ENCODE data around the gene GNG3. TPM values are rescaled to one million over a fixed set of nuclear protein-coding genes. Genes with fewer than 3 reads are reported as not detected.

The GNG3 gene
- total RNA-seq, 1 donor from 2014 or later: not detected

DNA sequence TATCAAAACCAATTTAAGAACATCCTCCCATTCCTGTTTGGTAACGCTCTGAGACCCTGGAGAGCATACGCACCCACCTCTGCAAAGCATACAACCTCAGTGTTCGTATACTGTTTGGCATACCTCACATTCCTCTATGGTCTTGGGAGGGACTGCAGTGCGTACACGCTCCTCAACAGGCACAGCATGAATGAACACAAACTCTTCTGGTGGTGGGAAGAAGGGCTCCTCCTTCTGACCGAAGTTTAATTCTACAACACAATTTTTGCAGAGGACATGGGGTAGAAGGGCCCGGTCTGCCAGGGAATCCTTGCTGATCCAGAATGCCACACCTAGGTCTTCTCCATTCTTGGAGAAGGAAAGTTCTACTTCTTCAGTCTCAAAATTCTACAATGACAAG lies 14.5 kb downstream of the GNG3 start:
- Histone ChIP-seq H3K27me3 (ENCODE audit: insufficient read depth, low read length) (no peaks in the 10 kb centered on the region), H3K4me1 (ENCODE audit: insufficient read depth, low read length) (peaks cover 11% of the 10 kb centered on the region), H3K4me3 (ENCODE audit: insufficient read depth, low read depth, low read length) (no peak overlapping the region), H3K27ac (ENCODE audit: low read depth, low read length) (no peak overlapping the region), H3K4me2 (ENCODE audit: low read length) (no peak overlapping the region), H3K9me3 (ENCODE audit: insufficient read depth, low read depth, low read length) (no peaks in the 10 kb centered on the region), H2AFZ (ENCODE audit: low read depth, low read length) (no peak overlapping the region), H3K79me2 (ENCODE audit: insufficient read depth, low read length) (peaks cover 90% of the 10 kb centered on the region), H4K20me1 (ENCODE audit: insufficient read depth, low read length) (peaks cover 78% of the 10 kb centered on the region), H3K9ac (ENCODE audit: low read length) (no peak overlapping the region), H3K36me3 (ENCODE audit: insufficient read depth, low read length) (peaks cover 63% of the 10 kb centered on the region)
- H3K9me3 Mint-ChIP-seq (ENCODE audit: unreplicated experiment): no peaks in the 10 kb centered on the region
- peaks cover 21% of the 10 kb centered on the region for H3K4me1 Mint-ChIP-seq (ENCODE audit: low read depth, unreplicated experiment)
- DNase-seq (ENCODE audit: low read depth) (no peak), FAIRE-seq (no peak)
- peak overlapping the region; percentile 68 for H3K27ac Mint-ChIP-seq (ENCODE audit: unreplicated experiment)
- H3K4me3 Mint-ChIP-seq (ENCODE audit: unreplicated experiment): peak overlapping the region; percentile 73
- TF ChIP-seq CTCF (IDR thresholded peaks at IDR 0.05; ENCODE audit: insufficient read depth, low read depth, low read length): no peak
- TF ChIP-seq EZH2 (IDR thresholded peaks at IDR 0.05; ENCODE audit: insufficient read depth, low read length): no peak
- H3K36me3 Mint-ChIP-seq (ENCODE audit: low read depth, unreplicated experiment): peaks cover 36% of the 10 kb centered on the region
- no peaks in the 10 kb centered on the region for H3K27me3 Mint-ChIP-seq (ENCODE audit: low read depth, unreplicated experiment)

DNA sequence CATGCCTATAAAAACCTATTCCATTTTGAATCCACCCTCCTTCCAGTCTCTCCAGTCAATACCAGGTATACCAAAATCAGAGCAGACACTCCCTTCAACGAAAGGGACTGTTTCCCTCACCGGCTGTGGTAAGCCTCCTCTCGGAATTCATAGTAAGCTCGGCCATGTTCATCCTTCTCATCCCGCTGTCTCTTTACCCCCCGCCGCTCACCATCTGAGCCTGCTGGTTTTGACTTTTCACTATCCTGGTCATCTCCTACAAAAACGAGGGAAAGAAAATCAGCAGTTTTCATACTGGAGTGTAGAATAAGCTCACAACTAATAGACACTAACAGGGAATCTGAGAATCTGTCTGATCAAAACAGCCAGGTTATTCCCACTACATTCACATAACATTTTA lies 16.7 kb downstream of the GNG3 start:
- Histone ChIP-seq H3K36me3 (ENCODE audit: insufficient read depth, low read length) (peaks cover 44% of the 10 kb centered on the region), H3K27me3 (ENCODE audit: insufficient read depth, low read length) (no peaks in the 10 kb centered on the region), H3K27ac (ENCODE audit: low read depth, low read length) (no peak overlapping the region), H3K4me1 (ENCODE audit: insufficient read depth, low read length) (peaks cover 11% of the 10 kb centered on the region), H2AFZ (ENCODE audit: low read depth, low read length) (no peak overlapping the region), H3K9ac (ENCODE audit: low read length) (peak overlapping the region; percentile 93), H3K9me3 (ENCODE audit: insufficient read depth, low read depth, low read length) (no peaks in the 10 kb centered on the region), H3K4me2 (ENCODE audit: low read length) (peak overlapping the region; percentile 98), H4K20me1 (ENCODE audit: insufficient read depth, low read length) (peaks cover 68% of the 10 kb centered on the region), H3K79me2 (ENCODE audit: insufficient read depth, low read length) (peaks cover 81% of the 10 kb centered on the region), H3K4me3 (ENCODE audit: insufficient read depth, low read depth, low read length) (peak overlapping the region; percentile 90)
- Mint-ChIP-seq H3K27ac (ENCODE audit: unreplicated experiment) (peak overlapping the region; percentile 54), H3K36me3 (ENCODE audit: low read depth, unreplicated experiment) (peaks cover 28% of the 10 kb centered on the region), H3K9me3 (ENCODE audit: unreplicated experiment) (no peaks in the 10 kb centered on the region), H3K27me3 (ENCODE audit: low read depth, unreplicated experiment) (no peaks in the 10 kb centered on the region), H3K4me3 (ENCODE audit: unreplicated experiment) (peak overlapping the region; percentile 93), H3K4me1 (ENCODE audit: low read depth, unreplicated experiment) (peaks cover 21% of the 10 kb centered on the region)
- FAIRE-seq (no peak), DNase-seq (ENCODE audit: low read depth) (no peak)
- TF ChIP-seq CTCF (IDR thresholded peaks at IDR 0.05; ENCODE audit: insufficient read depth, low read depth, low read length): no peak
- no peak for TF ChIP-seq EZH2 (IDR thresholded peaks at IDR 0.05; ENCODE audit: insufficient read depth, low read length)

- Histone ChIP-seq H3K27ac (ENCODE audit: low read depth, low read length) (peak overlapping the region; percentile 95), H4K20me1 (ENCODE audit: insufficient read depth, low read length) (peaks cover 59% of the 10 kb centered on the region), H3K4me3 (ENCODE audit: insufficient read depth, low read depth, low read length) (peak overlapping the region; percentile 90), H2AFZ (ENCODE audit: low read depth, low read length) (no peak overlapping the region), H3K79me2 (ENCODE audit: insufficient read depth, low read length) (peaks cover 85% of the 10 kb centered on the region), H3K4me1 (ENCODE audit: insufficient read depth, low read length) (peaks cover 11% of the 10 kb centered on the region), H3K36me3 (ENCODE audit: insufficient read depth, low read length) (peaks cover 32% of the 10 kb centered on the region), H3K9ac (ENCODE audit: low read length) (peak overlapping the region; percentile 93), H3K4me2 (ENCODE audit: low read length) (peak overlapping the region; percentile 98), H3K9me3 (ENCODE audit: insufficient read depth, low read depth, low read length) (no peaks in the 10 kb centered on the region), H3K27me3 (ENCODE audit: insufficient read depth, low read length) (no peaks in the 10 kb centered on the region)
- peak overlapping the region; percentile 93 for H3K4me3 Mint-ChIP-seq (ENCODE audit: unreplicated experiment)
- peak overlapping the region; percentile 54 for H3K27ac Mint-ChIP-seq (ENCODE audit: unreplicated experiment)
- H3K36me3 Mint-ChIP-seq (ENCODE audit: low read depth, unreplicated experiment): peaks cover 24% of the 10 kb centered on the region
- FAIRE-seq (no peak), DNase-seq (ENCODE audit: low read depth) (no peak)
- no peaks in the 10 kb centered on the region for H3K27me3 Mint-ChIP-seq (ENCODE audit: low read depth, unreplicated experiment)
- peaks cover 25% of the 10 kb centered on the region for H3K4me1 Mint-ChIP-seq (ENCODE audit: low read depth, unreplicated experiment)
- H3K9me3 Mint-ChIP-seq (ENCODE audit: unreplicated experiment): no peaks in the 10 kb centered on the region
- TF ChIP-seq EZH2 (IDR thresholded peaks at IDR 0.05; ENCODE audit: insufficient read depth, low read length) (no peak), CTCF (IDR thresholded peaks at IDR 0.05; ENCODE audit: insufficient read depth, low read depth, low read length) (no peak)
Measured at GRCh38 chr11:62725646-62726045, 18.2 kb downstream of the GNG3 start.

Measured in astrocyte (in vitro differentiated cells and primary cell).